ENCODE data around the gene PCYT2.

GRCh38 chr17:81859906-81860755 lies 51.1 kb downstream of the PCYT2 start, which contains the start of gene P4HB:
- no peak for TF ChIP-seq CTCF (conservative IDR thresholded peaks at IDR 0.05 in 1 of 2, IDR thresholded peaks at IDR 0.05 in 1 of 2; ENCODE audit: extremely low read depth in 1 of 2, insufficient read depth in 1 of 2, low read depth in 1 of 2, low read length in 2 of 2)
- TF ChIP-seq EZH2 (IDR thresholded peaks at IDR 0.05; ENCODE audit: borderline replicate concordance, low read length), result no peak

All from mammary epithelial cell (primary cell).